Measurements from ENCODE around the gene SRC.
A peak's percentile ranks its signal among the peaks of the same experiment; 100 is the strongest.

Gene SRC

DNA sequence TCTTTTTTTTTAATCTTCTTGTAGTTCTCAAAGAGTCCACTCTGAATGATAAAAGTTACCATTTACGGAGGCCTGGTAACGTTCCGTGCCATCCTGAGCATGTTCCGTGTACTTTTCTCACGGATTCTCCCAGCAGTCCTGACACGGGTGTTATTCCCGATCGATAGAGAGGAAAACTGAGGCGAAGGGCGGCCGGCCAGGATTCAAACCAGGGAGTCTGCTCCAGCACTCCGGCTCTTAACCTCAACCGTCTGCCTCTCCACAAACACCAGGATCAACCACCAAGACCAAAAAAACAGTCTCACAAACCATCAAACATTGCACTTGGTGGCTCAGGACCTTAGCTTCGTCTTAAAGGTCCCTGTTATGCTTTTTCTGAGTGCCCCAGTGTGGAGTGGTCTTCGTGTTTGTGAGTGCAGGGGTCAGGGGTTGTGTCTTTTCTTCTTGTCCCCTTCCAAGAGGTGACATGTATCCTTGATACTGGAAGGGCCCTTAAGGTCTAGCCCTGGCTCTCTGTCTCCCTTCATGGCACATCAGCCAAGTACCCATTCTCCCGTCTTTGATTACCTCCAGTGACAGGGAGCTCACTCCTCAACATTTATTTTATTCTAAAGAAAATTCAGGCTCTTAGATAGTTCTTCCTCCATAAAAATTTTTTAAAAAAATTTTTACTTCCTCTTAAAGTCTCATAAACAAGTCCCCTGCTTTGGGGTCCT lies 35.1 kb downstream of the SRC start:
- TF ChIP-seq, protein P1, sequence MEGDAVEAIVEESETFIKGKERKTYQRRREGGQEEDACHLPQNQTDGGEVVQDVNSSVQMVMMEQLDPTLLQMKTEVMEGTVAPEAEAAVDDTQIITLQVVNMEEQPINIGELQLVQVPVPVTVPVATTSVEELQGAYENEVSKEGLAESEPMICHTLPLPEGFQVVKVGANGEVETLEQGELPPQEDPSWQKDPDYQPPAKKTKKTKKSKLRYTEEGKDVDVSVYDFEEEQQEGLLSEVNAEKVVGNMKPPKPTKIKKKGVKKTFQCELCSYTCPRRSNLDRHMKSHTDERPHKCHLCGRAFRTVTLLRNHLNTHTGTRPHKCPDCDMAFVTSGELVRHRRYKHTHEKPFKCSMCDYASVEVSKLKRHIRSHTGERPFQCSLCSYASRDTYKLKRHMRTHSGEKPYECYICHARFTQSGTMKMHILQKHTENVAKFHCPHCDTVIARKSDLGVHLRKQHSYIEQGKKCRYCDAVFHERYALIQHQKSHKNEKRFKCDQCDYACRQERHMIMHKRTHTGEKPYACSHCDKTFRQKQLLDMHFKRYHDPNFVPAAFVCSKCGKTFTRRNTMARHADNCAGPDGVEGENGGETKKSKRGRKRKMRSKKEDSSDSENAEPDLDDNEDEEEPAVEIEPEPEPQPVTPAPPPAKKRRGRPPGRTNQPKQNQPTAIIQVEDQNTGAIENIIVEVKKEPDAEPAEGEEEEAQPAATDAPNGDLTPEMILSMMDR (IDR thresholded peaks at IDR 0.05) = no peak
- Mint-ChIP-seq H3K4me3 (no peak overlapping the region), H3K36me3 (ENCODE audit: low read depth) (peaks cover 26% of the 10 kb centered on the region), H3K9me3 (no peaks in the 10 kb centered on the region), H3K4me1 (peaks cover 12% of the 10 kb centered on the region), H3K27me3 (ENCODE audit: low read depth, poor library complexity) (peaks cover 4% of the 10 kb centered on the region), H3K27ac (no peak overlapping the region)
- DNase-seq = no peak

DNA sequence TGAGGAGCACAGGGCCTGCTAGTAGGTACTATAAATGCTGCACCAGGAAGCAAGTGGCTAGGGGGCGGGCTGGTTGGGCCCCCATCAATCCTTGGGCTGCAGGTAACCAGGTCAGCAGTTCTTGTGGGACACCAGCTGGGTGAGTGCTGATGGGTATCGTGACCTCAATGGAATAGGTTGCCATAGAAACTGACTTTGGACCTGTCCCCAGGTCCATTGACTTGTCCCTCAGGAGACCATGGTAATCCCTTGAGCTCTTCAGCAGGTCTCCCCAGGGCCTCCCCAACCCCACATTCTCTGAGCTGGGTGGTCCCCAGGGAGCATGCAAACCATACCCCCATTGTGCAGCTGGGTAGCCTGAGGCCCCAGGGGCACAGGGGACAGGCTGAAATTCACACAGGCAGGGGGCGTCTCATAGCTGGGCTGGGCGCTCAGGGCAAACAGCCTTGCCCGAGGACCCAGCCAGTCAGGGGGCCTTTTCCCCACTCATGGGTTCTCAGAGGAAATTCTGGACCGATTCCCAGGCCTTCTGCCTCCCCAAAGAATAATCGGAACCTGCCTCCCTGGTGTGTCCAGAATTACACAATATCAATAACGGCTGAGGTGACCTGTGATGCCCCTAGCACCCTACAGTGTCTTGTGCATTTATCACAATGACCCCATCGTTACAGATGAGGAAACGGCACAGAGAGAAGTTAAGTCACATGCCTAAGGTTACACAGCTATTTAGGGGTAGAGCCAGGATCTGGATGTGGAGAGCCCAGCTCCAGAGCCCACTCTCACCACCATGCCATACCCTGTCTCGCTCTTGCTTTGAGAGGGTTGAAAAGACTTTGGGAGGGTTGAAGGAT lies 35.9 kb downstream of the SRC start:
- TF ChIP-seq, protein P1 (IDR thresholded peaks at IDR 0.05) = no peak
- Mint-ChIP-seq H3K27me3 (ENCODE audit: low read depth, poor library complexity) (peaks cover 4% of the 10 kb centered on the region), H3K9me3 (no peaks in the 10 kb centered on the region), H3K27ac (no peak overlapping the region), H3K4me1 (peaks cover 12% of the 10 kb centered on the region), H3K36me3 (ENCODE audit: low read depth) (peaks cover 27% of the 10 kb centered on the region), H3K4me3 (no peak overlapping the region)
- no peak for DNase-seq

DNA sequence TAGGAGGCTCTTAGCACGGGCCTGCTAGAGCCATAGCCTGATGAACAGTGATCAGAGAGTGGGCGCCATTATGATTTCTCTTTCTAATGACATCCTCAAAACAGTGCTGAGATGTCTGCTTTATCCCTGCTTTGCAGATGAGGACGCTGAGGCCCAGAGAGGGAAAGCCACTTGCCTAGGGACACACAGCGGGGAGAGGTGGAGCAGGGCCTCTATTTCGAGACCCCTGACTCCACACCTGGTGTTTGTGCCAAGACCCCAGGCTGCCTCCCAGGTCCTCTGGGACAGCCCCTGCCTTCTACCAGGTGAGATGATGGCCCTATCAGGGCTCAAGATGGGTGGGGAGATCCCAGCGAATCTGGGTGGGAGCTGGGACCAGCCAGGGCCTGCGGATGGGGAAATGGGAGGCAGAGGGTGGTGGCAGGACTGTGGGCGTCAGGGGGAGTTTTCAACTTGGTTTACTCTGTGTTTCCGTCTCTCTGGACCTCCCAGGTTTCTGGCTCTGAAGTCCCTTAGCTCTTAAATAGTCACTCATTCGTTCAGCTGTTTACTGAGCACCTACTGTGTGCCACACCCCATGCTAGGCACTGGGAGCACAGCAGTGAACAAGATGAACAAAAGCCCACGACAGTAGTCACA lies 36.7 kb downstream of the SRC start:
- H3K27me3 Mint-ChIP-seq (ENCODE audit: low read depth, poor library complexity) = peaks cover 4% of the 10 kb centered on the region
- DNase-seq = no peak

DNA sequence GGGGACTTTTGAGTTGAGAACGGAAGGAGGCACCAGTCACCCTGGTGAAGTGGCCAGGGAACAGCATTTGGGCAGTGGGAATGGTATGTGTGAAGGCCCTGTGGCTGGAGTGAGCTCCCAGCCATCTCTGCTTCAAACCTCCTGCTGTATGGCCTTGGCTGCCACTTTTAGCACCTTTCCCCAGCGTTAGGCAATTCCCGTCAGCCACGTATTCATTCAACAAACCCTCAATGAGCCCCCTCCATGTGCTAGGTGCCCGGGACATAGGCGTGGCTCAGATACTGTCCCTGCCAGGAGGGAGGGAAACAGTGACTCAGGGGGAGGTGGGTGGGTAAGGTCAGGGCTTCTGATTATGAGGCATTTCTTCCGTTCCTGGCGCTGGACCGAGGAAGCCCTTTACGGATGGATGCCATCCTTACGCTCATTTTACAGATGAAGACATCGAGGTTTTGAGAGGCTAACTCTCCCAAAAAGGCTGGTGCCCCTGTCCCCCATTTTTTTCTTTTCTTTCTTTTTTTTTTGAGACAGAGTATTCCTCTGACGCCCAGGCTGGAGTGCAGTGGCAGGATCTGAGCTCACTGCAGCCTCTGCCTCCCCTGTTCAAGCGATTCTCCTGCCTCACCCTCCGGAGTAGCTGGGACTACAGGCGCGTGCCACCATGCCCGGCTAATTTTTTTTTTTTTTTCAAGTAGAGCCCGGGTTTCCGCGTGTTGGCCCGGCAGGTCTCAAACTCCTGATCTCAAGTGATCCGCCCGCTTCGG lies 37.5 kb downstream of the SRC start:
- Mint-ChIP-seq H3K27me3 (ENCODE audit: low read depth, poor library complexity) (peaks cover 6% of the 10 kb centered on the region), H3K9me3 (no peaks in the 10 kb centered on the region), H3K36me3 (ENCODE audit: low read depth) (peaks cover 26% of the 10 kb centered on the region), H3K4me1 (peaks cover 12% of the 10 kb centered on the region), H3K4me3 (peak overlapping the region; percentile 40), H3K27ac (no peak overlapping the region)
- no peak for DNase-seq
- TF ChIP-seq, protein P1 (IDR thresholded peaks at IDR 0.05) = no peak

More for the DNA sequence above, 36.7 kb downstream of the SRC start:
- Mint-ChIP-seq H3K4me3 (peak overlapping the region; percentile 40), H3K36me3 (ENCODE audit: low read depth) (peaks cover 26% of the 10 kb centered on the region), H3K27ac (no peak overlapping the region), H3K9me3 (no peaks in the 10 kb centered on the region), H3K4me1 (peaks cover 12% of the 10 kb centered on the region)
- TF ChIP-seq, protein P1 (IDR thresholded peaks at IDR 0.05) = no peak

DNA sequence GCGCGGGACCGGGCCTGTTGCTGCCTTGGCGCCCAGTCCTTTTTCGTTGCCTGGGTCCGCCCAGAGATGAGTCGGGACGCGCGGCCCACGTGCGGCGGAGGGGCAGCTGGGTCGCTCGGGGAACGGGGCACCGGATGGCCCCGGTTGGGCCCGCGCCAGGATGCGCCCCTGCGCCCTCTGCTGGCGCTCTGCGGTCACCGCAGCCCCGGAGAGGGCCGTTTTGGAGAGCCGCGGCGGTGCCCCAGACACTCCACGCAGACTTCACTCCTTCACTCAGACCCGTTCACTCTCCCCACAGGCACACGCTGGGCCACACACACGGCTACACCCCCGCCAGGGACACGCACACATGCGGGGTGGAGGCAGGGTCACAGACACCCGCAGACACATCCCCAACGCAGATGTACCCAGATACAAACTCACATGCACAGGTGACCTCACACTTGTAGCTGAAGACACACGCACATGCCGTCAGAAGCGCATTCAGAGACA lies 38.8 kb downstream of the SRC start:
- Mint-ChIP-seq H3K36me3 (ENCODE audit: low read depth) (peaks cover 26% of the 10 kb centered on the region), H3K4me3 (peak overlapping the region; percentile 69), H3K4me1 (peaks cover 6% of the 10 kb centered on the region), H3K9me3 (no peaks in the 10 kb centered on the region), H3K27ac (no peak overlapping the region), H3K27me3 (ENCODE audit: low read depth, poor library complexity) (peaks cover 4% of the 10 kb centered on the region)
- peak; percentile 85 for DNase-seq
- TF ChIP-seq, protein P1 (IDR thresholded peaks at IDR 0.05) = peak; percentile 87

All from nephron progenitor cell (in vitro differentiated cells).